H9 (cell line): ENCODE results near the gene IGFBP1. TPM values are rescaled to one million over a fixed set of nuclear protein-coding genes. Genes with fewer than 3 reads are reported as not detected.
A peak's percentile ranks its signal among the peaks of the same experiment; 100 is the strongest.

ENCODE experiments used
- DNase-seq: peaks from one replicate; pipeline ENCODE4 v3.0.0-alpha.2; 2017
- H2AFZ ChIP-seq: one replicate; pipeline ENCODE4 v1.6.1; 2013; ENCODE audit warnings: mild to moderate bottlenecking, low read length, control low read depth, moderate library complexity
- H2AK5ac ChIP-seq: 2 replicates; pipeline ENCODE4 v1.6.1; 2013; ENCODE audit warnings: low read length, control low read depth, mixed read lengths; ENCODE audit not compliant: insufficient read length
- H2BK120ac ChIP-seq: one replicate; pipeline ENCODE4 v1.6.1; 2013; ENCODE audit warnings: low read depth, mild to moderate bottlenecking, low read length, control low read depth, inconsistent platforms; ENCODE audit not compliant: poor library complexity, severe bottlenecking
- H2BK12ac ChIP-seq: 2 replicates; pipeline ENCODE4 v1.6.1; 2013; ENCODE audit warnings: low read length, control low read depth, mixed read lengths, low read depth; ENCODE audit not compliant: insufficient read length
- H2BK15ac ChIP-seq: 2 replicates; pipeline ENCODE4 v1.6.1; 2013; ENCODE audit warnings: low read depth, low read length, control low read depth
- H2BK20ac ChIP-seq: one replicate; pipeline ENCODE4 v1.6.1; 2013; ENCODE audit warnings: low read depth, mild to moderate bottlenecking, low read length, control low read depth, inconsistent platforms; ENCODE audit not compliant: poor library complexity, severe bottlenecking
- H2BK5ac ChIP-seq: 2 replicates; pipeline ENCODE4 v1.6.1; 2013; ENCODE audit warnings: low read length, control low read depth, mixed read lengths; ENCODE audit not compliant: insufficient read length
- H3K14ac ChIP-seq: 2 replicates; pipeline ENCODE4 v1.6.1; 2013; ENCODE audit warnings: low read length, control low read depth; ENCODE audit not compliant: insufficient read depth
- H3K18ac ChIP-seq: 2 replicates; pipeline ENCODE4 v1.6.1; 2013; ENCODE audit warnings: low read depth, mild to moderate bottlenecking, mixed read lengths, low read length, control low read depth; ENCODE audit not compliant: insufficient read length
- H3K23ac ChIP-seq: 2 replicates; pipeline ENCODE4 v1.6.1; 2013; ENCODE audit warnings: low read length, control low read depth, mixed read lengths, low read depth; ENCODE audit not compliant: insufficient read length
- H3K23me2 ChIP-seq: 2 replicates; pipeline ENCODE4 v1.6.1; 2013; ENCODE audit warnings: low read depth, mild to moderate bottlenecking, mixed read lengths, low read length, control low read depth; ENCODE audit not compliant: insufficient read length, poor library complexity, severe bottlenecking
- H3K27ac ChIP-seq: 2 replicates; pipeline ENCODE4 v1.5.1; 2013; ENCODE audit warnings: low read length, control low read depth, mixed read lengths, low read depth; ENCODE audit not compliant: insufficient read length
- H3K27me3 ChIP-seq: 2 replicates; pipeline ENCODE4 v1.6.1; 2013; ENCODE audit warnings: low read length, control low read depth, inconsistent platforms; ENCODE audit not compliant: insufficient read depth
- H3K4ac ChIP-seq: 2 replicates; pipeline ENCODE4 v1.6.1; 2013; ENCODE audit warnings: low read depth, mild to moderate bottlenecking, control low read depth, inconsistent platforms, low read length, moderate library complexity
- H3K4me1 ChIP-seq: 2 replicates; pipeline ENCODE4 v1.6.1; 2013; ENCODE audit warnings: low read length, control low read depth, inconsistent platforms; ENCODE audit not compliant: insufficient read depth
- H3K4me2 ChIP-seq: 2 replicates; pipeline ENCODE4 v1.6.1; 2013; ENCODE audit warnings: low read length, control low read depth, mixed read lengths; ENCODE audit not compliant: insufficient read length, insufficient read depth
- H3K56ac ChIP-seq: 2 replicates; pipeline ENCODE4 v1.6.1; 2013; ENCODE audit warnings: low read depth, mild to moderate bottlenecking, mixed read lengths, low read length, control low read depth; ENCODE audit not compliant: insufficient read length
- H3K79me1 ChIP-seq: 2 replicates; pipeline ENCODE4 v1.6.1; 2013; ENCODE audit warnings: low read depth, mild to moderate bottlenecking, moderate library complexity, low read length, control low read depth, inconsistent platforms; ENCODE audit not compliant: insufficient read depth, poor library complexity, severe bottlenecking
- H3K79me2 ChIP-seq: 2 replicates; pipeline ENCODE4 v1.6.1; 2013; ENCODE audit warnings: low read length, control low read depth, inconsistent platforms; ENCODE audit not compliant: insufficient read depth
- H3K9ac ChIP-seq: 2 replicates; pipeline ENCODE4 v1.6.1; 2013; ENCODE audit warnings: low read length, control low read depth, mixed read lengths; ENCODE audit not compliant: insufficient read length; ENCODE audit errors: extremely low read depth
- H3K9me3 ChIP-seq: one replicate; pipeline ENCODE4 v1.6.1; 2013; ENCODE audit warnings: low read depth, low read length, inconsistent platforms; ENCODE audit not compliant: control insufficient read depth
- H3T11ph ChIP-seq: one replicate; pipeline ENCODE4 v1.6.1; 2013; ENCODE audit warnings: mild to moderate bottlenecking, low read length, control low read depth, inconsistent platforms
- H4K20me1 ChIP-seq: one replicate; pipeline ENCODE4 v1.6.1; 2013; ENCODE audit not compliant: control insufficient read depth, insufficient read length, insufficient read depth
- H4K5ac ChIP-seq: 2 replicates; pipeline ENCODE4 v1.6.1; 2013; ENCODE audit warnings: low read depth, mild to moderate bottlenecking, mixed read lengths, low read length, control low read depth; ENCODE audit not compliant: insufficient read length
- H4K8ac ChIP-seq: replicated peaks from 2 replicates; pipeline ENCODE4 v1.6.1; 2013; ENCODE audit warnings: low read length, control low read depth, mixed read lengths, low read depth; ENCODE audit not compliant: insufficient read length
- H4K91ac ChIP-seq: 2 replicates; pipeline ENCODE4 v1.6.1; 2013; ENCODE audit warnings: low read depth, mild to moderate bottlenecking, moderate library complexity, mixed read lengths, low read length, control low read depth; ENCODE audit not compliant: insufficient read length
- H3K27ac Mint-ChIP-seq, 3 experiments: 2 replicates in 2 of 3; 3 replicates in 1 of 3; pipeline ENCODE4 v1.8.0; 2020 to 2021; ENCODE audit warnings: mixed read lengths in 3 of 3, mild to moderate bottlenecking in 1 of 3, moderate library complexity in 1 of 3
- H3K27me3 Mint-ChIP-seq: 2 replicates; pipeline ENCODE4 v1.8.0; 2021; ENCODE audit warnings: low read depth, mild to moderate bottlenecking, moderate library complexity, mixed read lengths
- H3K36me3 Mint-ChIP-seq, 3 experiments: 2 replicates in 2 of 3; 3 replicates in 1 of 3; pipeline ENCODE4 v1.8.0; 2020 to 2021; ENCODE audit warnings: low read depth in 3 of 3, mixed read lengths in 3 of 3; ENCODE audit not compliant: insufficient read depth in 1 of 3
- H3K4me1 Mint-ChIP-seq, 2 experiments: 2 replicates each; pipeline ENCODE4 v1.8.0; 2020; ENCODE audit warnings: mixed read lengths in 2 of 2
- H3K4me3 Mint-ChIP-seq, 2 experiments: 2 replicates in 1 of 2; 3 replicates in 1 of 2; pipeline ENCODE4 v1.8.0; 2020 to 2021; ENCODE audit warnings: mild to moderate bottlenecking in 2 of 2, mixed read lengths in 2 of 2, moderate library complexity in 1 of 2
- H3K9me3 Mint-ChIP-seq, 2 experiments: 2 replicates in 1 of 2; 3 replicates in 1 of 2; pipeline ENCODE4 v1.8.0; 2020; ENCODE audit warnings: mild to moderate bottlenecking in 2 of 2, mixed read lengths in 2 of 2, moderate library complexity in 1 of 2
- WGBS: extraction: QIAGEN DNeasy Blood & Tissue Kit; methylation state at CpG from one replicate; pipeline ENCODE4 v1.1.7; 2013; ENCODE audit warnings: missing lambda C conversion rate, low lambda C conversion rate, mixed read lengths; ENCODE audit not compliant: insufficient read length; ENCODE audit errors: extremely low coverage; 5-methylcytosine and 5-hydroxymethylcytosine counted together
- total RNA-seq: library from RNA; stranded (reverse); gene quantifications from 2 replicates; pipeline ENCODE4 v1.2.1, GENCODE V29; 2021
- TF ChIP-seq, protein P1 (sequence below): fragments of 200-600 bp; sonication (generic); conservative IDR thresholded peaks from 3 replicates; pipeline ENCODE4 v1.8.0; 2021; ENCODE audit warnings: antibody characterized with exemption, mild to moderate bottlenecking

Gene IGFBP1
- total RNA-seq, 1 experiment from 2014 or later = not detected

DNA sequence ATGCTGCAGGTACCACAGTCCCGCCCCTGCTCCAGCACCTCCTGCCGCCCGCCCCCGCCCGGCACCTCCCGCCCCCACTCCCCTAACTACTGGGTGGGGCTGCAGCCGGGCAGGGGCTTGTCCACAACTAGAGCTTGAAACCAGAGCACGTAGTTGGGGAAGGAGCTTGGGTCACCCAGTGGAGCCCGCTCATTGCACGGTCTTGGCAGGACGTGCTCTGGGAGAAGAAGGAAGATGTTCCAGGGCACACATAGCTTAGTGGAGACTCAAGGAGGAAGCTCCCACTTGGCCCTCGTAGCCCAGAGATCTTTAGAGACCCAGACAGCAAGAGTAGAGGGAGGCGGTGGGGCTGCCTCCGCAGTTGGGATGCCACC, 692 bp downstream of the IGFBP1 start:
- no peaks in the 10 kb centered on the region for H3K9me3 ChIP-seq
- H3K56ac ChIP-seq = no peak overlapping the region
- no peak overlapping the region for H3K4ac ChIP-seq
- H3T11ph ChIP-seq = no peak overlapping the region
- H3K9ac ChIP-seq = no peak overlapping the region
- no peak overlapping the region for H2BK15ac ChIP-seq
- H3K18ac ChIP-seq = no peak overlapping the region
- no peak overlapping the region for H2AK5ac ChIP-seq
- no peak overlapping the region for H3K14ac ChIP-seq
- H3K79me2 ChIP-seq = no peaks in the 10 kb centered on the region
- H3K79me1 ChIP-seq = no peaks in the 10 kb centered on the region
- peak; percentile 51 for DNase-seq
- WGBS = no CpG with 5 or more reads among the region's 14 CpGs
- H3K4me2 ChIP-seq = peak overlapping the region; percentile 44
- no peaks in the 10 kb centered on the region for H4K20me1 ChIP-seq
- no peak overlapping the region for H3K23ac ChIP-seq
- H2BK5ac ChIP-seq = no peak overlapping the region
- H3K9me3 Mint-ChIP-seq = no peaks in the 10 kb centered on the region; a peak in 1 of 5 replicates
- H3K27me3 Mint-ChIP-seq = peaks cover 93% of the 10 kb centered on the region
- H3K4me1 ChIP-seq = peaks cover 3% of the 10 kb centered on the region
- H3K27me3 ChIP-seq = peaks cover 14% of the 10 kb centered on the region; the same call in 1 of the 2 replicates
- H4K91ac ChIP-seq = no peak overlapping the region
- no peak overlapping the region for H4K5ac ChIP-seq
- H3K4me1 Mint-ChIP-seq = peaks cover 14 to 21% of the 10 kb centered on the region in 2 experiments
- H2BK120ac ChIP-seq = no peak overlapping the region
- no peaks in the 10 kb centered on the region for H3K23me2 ChIP-seq
- TF ChIP-seq, protein P1, sequence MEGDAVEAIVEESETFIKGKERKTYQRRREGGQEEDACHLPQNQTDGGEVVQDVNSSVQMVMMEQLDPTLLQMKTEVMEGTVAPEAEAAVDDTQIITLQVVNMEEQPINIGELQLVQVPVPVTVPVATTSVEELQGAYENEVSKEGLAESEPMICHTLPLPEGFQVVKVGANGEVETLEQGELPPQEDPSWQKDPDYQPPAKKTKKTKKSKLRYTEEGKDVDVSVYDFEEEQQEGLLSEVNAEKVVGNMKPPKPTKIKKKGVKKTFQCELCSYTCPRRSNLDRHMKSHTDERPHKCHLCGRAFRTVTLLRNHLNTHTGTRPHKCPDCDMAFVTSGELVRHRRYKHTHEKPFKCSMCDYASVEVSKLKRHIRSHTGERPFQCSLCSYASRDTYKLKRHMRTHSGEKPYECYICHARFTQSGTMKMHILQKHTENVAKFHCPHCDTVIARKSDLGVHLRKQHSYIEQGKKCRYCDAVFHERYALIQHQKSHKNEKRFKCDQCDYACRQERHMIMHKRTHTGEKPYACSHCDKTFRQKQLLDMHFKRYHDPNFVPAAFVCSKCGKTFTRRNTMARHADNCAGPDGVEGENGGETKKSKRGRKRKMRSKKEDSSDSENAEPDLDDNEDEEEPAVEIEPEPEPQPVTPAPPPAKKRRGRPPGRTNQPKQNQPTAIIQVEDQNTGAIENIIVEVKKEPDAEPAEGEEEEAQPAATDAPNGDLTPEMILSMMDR = no peak
- no peak overlapping the region for H3K27ac ChIP-seq
- H3K36me3 Mint-ChIP-seq = no peaks in the 10 kb centered on the region
- no peak overlapping the region for H3K27ac Mint-ChIP-seq
- H2BK12ac ChIP-seq = no peak overlapping the region
- H3K4me3 Mint-ChIP-seq = peak overlapping the region; percentile 68 to 78
- no peak overlapping the region for H2BK20ac ChIP-seq
- no peak overlapping the region for H2AFZ ChIP-seq
- no peak overlapping the region for H4K8ac ChIP-seq
